Ureter (tissue), 1 donor: ENCODE results near the gene CNGA3. TPM values are rescaled to one million over a fixed set of nuclear protein-coding genes. Genes with fewer than 3 reads are reported as not detected.

Experiments used
- DNase-seq: peaks from one replicate; pipeline ENCODE4 v3.0.0-alpha.2; 2020; ENCODE audit warnings: low spot score
- total RNA-seq: library from RNA; stranded (reverse); gene quantifications from one replicate; pipeline ENCODE4 v1.2.4, GENCODE V29; 2023
- donor health status: DM: yes; HTN: yes; CAD: no.

CNGA3 gene
- total RNA-seq, 1 donor from 2014 or later = not detected

- no peak for DNase-seq
Measured at GRCh38 chr2:98376996-98377395, 30.7 kb downstream of the CNGA3 start.

DNA sequence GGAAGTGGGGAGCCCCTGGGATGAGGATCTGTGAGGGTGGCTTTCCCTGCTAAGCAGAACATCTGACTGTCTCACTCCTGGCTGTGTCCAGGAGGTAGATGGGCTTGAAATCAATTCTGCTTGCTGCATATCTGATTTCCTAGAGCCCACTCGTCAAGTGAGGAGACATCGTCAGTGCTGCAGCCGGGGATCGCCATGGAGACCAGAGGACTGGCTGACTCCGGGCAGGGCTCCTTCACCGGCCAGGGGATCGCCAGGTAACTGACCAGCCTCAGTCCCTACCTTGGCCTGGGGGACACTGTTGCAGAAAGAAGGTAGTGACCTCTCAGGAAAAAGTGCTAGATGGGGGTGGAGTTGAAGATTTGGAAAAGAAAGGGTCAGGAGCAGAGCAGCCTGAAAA is 31.3 kb downstream of the CNGA3 start:
- no peak for DNase-seq

GRCh38 chr2:98378196-98378595 is 31.9 kb downstream of the CNGA3 start:
- DNase-seq = no peak

- DNase-seq = no peak
Measured at GRCh38 chr2:98378901-98379300, 32.6 kb downstream of the CNGA3 start.

GRCh38 chr2:98379311-98380202 is 33.3 kb downstream of the CNGA3 start:
- DNase-seq = no peak

- DNase-seq = no peak
Measured at GRCh38 chr2:98380203-98380535, 33.9 kb downstream of the CNGA3 start.

- no peak for DNase-seq
Measured at GRCh38 chr2:98381494-98381893, 35.2 kb downstream of the CNGA3 start.

- DNase-seq = no peak
Measured at GRCh38 chr2:98382086-98382485, 35.8 kb downstream of the CNGA3 start.

DNA sequence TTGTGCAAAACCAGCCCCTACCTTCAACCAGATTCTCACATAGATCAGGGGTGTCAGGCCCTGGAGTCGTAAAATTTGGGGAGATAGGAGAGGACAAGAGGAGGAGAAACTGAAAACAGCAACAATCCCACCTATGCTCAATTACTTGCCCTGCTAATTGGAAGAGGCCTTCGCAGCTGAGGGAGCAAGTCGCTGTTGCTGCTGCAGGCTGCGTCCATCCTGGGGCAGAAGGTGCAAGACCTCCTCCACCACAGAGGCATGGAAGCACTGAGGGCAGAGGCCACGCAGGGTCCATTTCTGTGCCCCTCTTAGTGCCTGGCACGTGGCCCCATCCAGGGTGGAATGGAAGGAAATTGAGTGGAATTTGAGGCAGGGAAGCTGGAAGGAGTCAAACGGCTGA is 36.5 kb downstream of the CNGA3 start:
- DNase-seq = no peak

DNA sequence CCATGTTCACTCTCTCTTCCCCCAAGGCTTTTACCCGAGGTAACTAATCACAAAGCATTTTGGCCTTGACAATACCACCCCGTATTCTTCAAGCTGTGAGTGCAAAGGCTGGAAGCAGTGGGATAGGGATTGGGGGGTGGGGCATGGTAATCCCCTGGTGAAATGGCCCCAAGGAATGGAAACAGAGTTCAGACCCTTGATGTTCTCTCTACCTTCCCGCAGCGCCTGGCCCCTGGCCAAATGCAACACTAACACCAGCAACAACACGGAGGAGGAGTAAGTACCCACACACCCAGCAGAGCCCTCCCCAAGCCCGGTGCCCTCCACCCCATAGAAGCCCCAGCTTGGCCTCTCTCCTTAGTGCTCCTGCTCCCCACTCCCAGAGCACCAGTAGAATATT is 36.9 kb downstream of the CNGA3 start:
- no peak for DNase-seq

DNA sequence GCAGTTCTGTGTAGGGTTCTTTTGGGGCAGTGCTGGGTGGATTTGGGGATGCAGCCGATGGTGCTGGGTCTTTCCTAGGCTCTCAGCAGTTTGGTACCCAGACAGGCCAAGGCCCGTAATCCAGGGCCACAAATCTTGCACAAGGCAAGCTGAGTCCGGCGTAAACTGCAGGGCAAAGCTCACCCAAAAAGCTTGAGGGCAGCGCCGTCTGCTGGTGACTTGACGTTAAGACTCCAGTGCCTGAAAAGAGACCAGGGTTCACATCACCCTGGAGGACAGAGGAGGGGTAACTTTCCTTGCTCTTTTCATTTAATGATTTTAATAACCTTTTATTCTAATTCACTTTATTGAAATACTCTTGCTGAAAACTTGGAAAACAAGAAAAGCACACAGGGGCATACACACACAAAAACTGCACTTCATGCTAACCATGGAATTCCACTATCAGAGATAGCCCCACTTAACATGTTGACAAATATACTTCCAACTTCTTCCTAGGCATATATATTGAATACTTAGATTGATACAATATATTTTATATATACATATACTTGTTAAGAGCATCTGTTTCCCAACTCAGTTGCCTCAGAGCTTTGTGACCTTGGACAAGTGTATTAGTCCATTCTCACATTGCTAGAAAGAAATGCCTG is 38.9 kb downstream of the CNGA3 start:
- DNase-seq = peak; percentile 81

DNA sequence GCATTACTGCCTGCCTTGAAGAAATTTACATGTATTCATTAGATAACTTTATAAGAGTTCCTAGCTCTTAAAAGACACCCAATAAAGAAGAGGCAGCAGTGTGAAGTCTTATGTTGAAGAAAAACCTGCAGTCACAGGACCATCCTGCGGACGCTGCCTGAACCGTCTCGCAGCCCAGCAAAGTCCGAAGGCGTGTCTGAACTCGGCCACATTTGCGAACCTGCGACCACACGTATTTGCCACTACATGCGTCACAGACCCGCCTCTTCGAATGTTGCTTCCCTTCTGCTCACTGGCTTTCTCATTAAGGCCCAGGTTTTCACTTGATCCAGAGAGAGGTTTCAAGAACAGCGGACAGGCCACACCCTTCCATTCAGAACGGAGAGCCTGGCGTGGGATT is 41.2 kb downstream of the CNGA3 start:
- DNase-seq = no peak

- DNase-seq = no peak
Measured at GRCh38 chr2:98388081-98388480, 41.8 kb downstream of the CNGA3 start.

- no peak for DNase-seq
Measured at GRCh38 chr2:98388601-98389250, 42.5 kb downstream of the CNGA3 start.

- DNase-seq = no peak
Measured at GRCh38 chr2:98389251-98389605, 43.0 kb downstream of the CNGA3 start.

DNA sequence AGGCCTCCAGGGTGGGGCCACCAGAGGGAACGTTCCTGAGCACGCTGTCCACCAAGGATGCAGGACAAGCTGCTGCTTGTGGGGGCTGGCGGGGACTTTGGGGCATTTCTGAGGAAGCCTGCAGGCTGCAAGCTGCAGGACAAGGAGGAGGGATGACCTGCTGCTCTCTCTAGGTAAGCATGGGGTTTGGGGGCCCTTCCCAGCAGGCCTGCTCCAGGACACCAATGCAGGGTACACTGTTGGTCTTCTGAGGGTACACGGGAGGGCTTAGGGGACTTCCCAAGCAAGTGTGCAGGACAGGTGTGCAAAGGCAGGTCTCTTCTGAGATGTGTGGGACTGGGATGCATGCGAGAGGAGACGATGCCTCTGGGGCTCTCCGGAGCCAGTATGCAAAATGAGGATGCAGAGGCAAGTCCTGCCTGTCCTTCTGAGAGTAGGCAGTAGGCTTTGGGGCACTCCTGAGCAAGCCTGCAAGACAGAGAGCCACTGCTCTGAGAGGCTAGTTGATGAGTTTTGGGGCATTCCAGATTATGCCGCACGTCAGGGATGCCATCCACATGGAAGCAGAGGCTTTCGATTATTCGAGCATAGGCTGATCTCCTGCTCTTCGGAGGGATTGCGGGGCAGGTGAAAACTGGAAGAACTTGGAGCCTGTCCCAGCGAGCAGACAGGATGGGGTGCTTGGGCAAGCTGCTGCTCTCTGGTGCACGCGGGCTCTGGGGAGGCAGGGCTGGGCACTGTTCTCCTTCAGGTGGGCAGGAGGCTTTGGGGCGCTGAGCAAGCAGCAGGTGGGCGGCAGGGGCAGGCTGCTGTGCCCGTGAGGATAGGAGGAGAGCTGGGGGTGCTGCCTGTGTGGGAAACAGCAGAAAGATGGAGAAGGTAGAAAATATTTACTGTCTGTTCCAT is 44.6 kb downstream of the CNGA3 start:
- DNase-seq = no peak

- no peak for DNase-seq
Measured at GRCh38 chr2:98391581-98392270, 45.5 kb downstream of the CNGA3 start.

DNA sequence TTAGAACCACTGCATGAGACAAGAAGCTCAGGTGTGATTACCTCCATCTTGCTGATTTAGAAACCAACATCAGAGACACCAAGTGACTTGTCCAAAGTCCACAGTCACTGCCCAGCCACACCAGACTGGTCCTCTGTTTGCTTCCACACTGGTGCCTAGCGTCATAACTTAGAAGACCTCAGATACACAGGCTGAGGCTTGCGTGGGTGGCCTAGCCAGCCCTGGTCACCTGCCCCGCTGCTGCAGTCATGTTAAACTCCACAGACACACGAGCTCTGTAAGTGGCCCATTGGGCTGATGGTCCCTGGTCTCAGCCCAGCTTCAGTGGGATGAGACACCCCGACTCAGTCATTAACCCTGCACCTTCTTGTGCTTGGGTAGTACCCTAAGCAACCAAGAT is 47.1 kb downstream of the CNGA3 start:
- no peak for DNase-seq

DNA sequence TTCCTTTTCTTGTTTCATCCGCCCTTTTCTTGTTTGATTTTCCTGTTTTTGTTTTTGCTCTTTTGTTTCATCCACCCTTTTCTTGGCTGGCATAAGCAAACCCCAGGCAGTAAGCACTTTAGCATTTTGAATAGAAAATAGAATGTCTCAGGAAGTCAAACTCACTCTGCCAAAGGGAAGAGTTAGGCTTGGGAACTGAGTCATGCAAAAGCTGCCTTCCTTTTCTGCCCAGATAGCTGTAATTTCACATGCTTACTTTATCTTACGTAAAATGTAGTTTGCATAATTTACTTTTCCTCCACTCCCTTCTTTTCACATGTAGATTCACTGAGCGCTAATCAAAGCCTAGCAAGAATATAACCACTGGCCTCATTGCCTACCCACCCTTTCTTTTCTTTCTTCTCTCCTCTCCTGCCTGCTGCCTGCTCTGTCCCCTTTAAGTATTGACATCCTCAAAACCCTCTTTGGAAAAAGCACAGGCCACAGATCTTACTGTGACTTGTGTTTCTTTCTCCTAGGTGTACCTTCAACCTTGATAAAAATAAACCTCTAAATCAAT is 48.4 kb downstream of the CNGA3 start:
- no peak for DNase-seq

- no peak for DNase-seq
Measured at GRCh38 chr2:98395977-98396376, 49.7 kb downstream of the CNGA3 start.

DNA sequence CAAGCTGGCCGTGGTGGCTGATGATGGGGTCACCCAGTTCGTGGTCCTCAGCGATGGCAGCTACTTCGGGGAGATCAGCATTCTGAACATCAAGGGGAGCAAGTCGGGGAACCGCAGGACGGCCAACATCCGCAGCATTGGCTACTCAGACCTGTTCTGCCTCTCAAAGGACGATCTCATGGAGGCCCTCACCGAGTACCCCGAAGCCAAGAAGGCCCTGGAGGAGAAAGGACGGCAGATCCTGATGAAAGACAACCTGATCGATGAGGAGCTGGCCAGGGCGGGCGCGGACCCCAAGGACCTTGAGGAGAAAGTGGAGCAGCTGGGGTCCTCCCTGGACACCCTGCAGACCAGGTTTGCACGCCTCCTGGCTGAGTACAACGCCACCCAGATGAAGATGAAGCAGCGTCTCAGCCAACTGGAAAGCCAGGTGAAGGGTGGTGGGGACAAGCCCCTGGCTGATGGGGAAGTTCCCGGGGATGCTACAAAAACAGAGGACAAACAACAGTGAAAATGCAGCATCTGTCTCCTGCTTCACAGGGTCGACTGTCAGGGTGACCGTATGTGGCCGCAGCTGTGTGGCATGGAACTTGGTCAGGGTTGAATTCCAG is 50.6 kb downstream of the CNGA3 start:
- no peak for DNase-seq
